Parathyroid adenoma (tissue), 2 donors: ENCODE results near the gene FAM72A.
A peak's percentile ranks its signal among the peaks of the same experiment; 100 is the strongest.
"Not testable (repeated sequence)": the region's sequence is repeated elsewhere in the genome, so short reads cannot be mapped to it uniquely, and the experiment has no call there.

Experiments used
- H2AFZ ChIP-seq: fragments of 300-600 bp; sonication (generic); one replicate; pipeline ENCODE4 v1.7.0; 2017; ENCODE audit warnings: antibody characterized with exemption, mild to moderate bottlenecking
- H3K27ac ChIP-seq: fragments of 300-600 bp; sonication (generic); one replicate; pipeline ENCODE4 v1.7.0; 2017
- H3K27me3 ChIP-seq: fragments of 300-600 bp; sonication (generic); one replicate; pipeline ENCODE4 v1.7.0; 2017; ENCODE audit warnings: low read length; ENCODE audit not compliant: control insufficient read depth, insufficient read depth
- H3K36me3 ChIP-seq: fragments of 300-600 bp; sonication (generic); one replicate; pipeline ENCODE4 v1.7.0; 2017; ENCODE audit warnings: low read length; ENCODE audit not compliant: control insufficient read depth, insufficient read depth
- H3K4me1 ChIP-seq: fragments of 300-600 bp; sonication (generic); one replicate; pipeline ENCODE4 v1.7.0; 2017; ENCODE audit warnings: control low read depth
- H3K4me2 ChIP-seq: fragments of 300-600 bp; sonication (generic); one replicate; pipeline ENCODE4 v1.7.0; 2017; ENCODE audit warnings: low read length
- H3K4me3 ChIP-seq: fragments of 300-600 bp; sonication (generic); one replicate; pipeline ENCODE4 v1.7.0; 2017; ENCODE audit warnings: low read depth, low read length
- H3K79me2 ChIP-seq: fragments of 300-600 bp; sonication (generic); one replicate; pipeline ENCODE4 v1.7.0; 2017; ENCODE audit warnings: control low read depth
- H3K9ac ChIP-seq: fragments of 300-600 bp; sonication (generic); one replicate; pipeline ENCODE4 v1.7.0; 2017; ENCODE audit warnings: mild to moderate bottlenecking
- H3K9me3 ChIP-seq: fragments of 300-600 bp; sonication (generic); one replicate; pipeline ENCODE4 v1.7.0; 2017; ENCODE audit warnings: low read length; ENCODE audit not compliant: control insufficient read depth
- donor health status: primary hyperparathyroidism.

Gene FAM72A

DNA sequence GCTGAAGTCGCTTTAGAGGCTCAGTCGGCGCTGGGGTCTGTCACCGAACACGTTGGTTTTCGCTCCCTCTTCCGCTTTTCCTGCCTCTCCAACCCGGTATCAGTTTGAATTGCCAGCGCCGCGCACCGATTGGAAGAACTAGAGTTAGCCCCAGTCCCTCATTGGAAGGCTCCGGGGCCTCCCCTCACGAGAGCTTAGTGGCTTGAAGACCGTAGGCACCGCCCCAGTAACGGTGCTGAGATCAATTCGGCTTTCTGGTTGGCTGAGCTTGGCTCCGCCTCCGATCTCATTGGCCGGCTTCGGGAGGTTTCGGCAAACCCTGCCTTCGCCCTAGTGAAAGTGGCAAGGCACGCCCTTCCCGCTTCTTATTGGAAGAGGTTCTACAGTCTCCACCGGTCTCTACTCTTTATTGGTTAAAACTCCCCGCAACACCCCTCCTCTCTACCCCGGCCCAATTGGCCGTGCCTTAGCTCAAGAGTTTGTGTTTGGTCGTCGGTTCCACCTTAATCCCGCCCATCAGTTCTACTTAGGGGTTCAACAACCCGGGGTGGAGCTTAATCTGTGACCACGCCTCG lies at the start of gene FAM72A:
FAM72A (minus strand) TSS at position 51 of the 575 bp plus-strand sequence. CDS start 814 bp downstream, outside the sequence.
- H3K9me3 ChIP-seq, H3K9ac ChIP-seq, H3K27me3 ChIP-seq, H3K4me1 ChIP-seq, H3K36me3 ChIP-seq, H3K4me2 ChIP-seq, H3K79me2 ChIP-seq: not testable (repeated sequence)
- H3K27ac ChIP-seq = peak within 1 kb of the TSS; percentile 77
- peak within 1 kb of the TSS; percentile 66 for H2AFZ ChIP-seq
- H3K4me3 ChIP-seq = peak within 1 kb of the TSS; percentile 44

DNA sequence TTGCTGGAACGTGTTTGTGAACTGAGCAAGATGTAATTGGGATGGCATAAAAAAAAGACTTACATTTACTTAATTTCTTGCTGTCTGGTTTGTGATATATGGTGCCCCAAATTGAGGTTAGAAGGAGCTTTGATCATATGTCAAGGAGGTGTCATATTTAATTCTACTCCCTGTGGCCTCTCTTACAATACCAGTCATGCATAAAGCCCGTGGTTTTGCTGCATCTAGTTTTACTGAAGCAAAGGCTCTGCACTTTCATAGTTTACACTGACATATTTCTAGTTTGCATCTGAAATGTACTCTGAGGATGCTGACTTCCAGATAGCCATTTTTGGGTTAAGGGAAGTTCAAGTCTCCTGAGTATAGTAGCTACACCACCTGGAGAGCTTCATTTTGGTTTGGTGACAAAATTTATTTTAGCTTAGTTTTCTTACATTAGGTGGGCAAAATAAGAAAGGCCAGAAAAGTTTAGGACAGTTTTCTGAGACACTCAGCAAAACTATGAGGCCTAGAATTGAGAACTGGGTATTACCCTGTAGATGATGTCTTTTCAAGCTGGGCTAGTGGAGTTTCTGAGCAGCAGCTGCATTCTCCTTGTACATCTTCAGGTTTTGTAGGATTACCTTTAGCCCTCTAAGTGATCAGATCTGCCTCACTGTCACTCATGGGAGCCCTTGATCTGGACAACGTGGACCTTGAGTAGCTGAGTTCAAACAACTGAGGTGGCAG lies 48.5 kb upstream of the FAM72A start:
- H3K9me3 ChIP-seq, H3K4me2 ChIP-seq, H3K27ac ChIP-seq, H3K79me2 ChIP-seq, H3K9ac ChIP-seq, H3K4me3 ChIP-seq, H3K4me1 ChIP-seq, H3K36me3 ChIP-seq, H2AFZ ChIP-seq, H3K27me3 ChIP-seq: not testable (repeated sequence)

- H3K4me3 ChIP-seq, H3K27me3 ChIP-seq, H3K9me3 ChIP-seq, H3K79me2 ChIP-seq, H2AFZ ChIP-seq, H3K27ac ChIP-seq, H3K36me3 ChIP-seq, H3K9ac ChIP-seq, H3K4me1 ChIP-seq, H3K4me2 ChIP-seq: not testable (repeated sequence)
Measured at GRCh38 chr1:206246129-206246886, 43.7 kb upstream of the FAM72A start.

DNA sequence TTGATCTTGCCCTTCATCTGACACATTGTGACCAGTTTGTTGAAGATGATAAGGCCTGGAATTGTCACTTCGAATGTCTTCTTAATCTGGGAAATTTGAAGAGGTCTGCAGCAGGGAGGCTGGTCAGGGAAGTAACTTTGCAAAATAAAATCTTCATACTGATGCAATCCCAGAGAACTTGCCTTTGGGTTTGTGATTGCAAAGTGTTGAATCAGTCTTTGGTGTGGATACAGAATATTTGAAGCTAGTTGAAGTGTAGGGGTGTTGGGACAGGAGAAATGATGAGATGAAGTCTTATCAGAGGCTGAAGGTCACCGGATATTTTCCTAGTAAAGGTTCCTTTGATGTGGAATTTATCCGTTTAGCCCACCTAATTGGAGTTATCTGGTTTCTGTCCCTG lies 42.8 kb upstream of the FAM72A start:
- H3K27ac ChIP-seq, H3K27me3 ChIP-seq, H3K36me3 ChIP-seq, H2AFZ ChIP-seq, H3K4me1 ChIP-seq, H3K4me2 ChIP-seq, H3K79me2 ChIP-seq, H3K9ac ChIP-seq, H3K9me3 ChIP-seq, H3K4me3 ChIP-seq: not testable (repeated sequence)

DNA sequence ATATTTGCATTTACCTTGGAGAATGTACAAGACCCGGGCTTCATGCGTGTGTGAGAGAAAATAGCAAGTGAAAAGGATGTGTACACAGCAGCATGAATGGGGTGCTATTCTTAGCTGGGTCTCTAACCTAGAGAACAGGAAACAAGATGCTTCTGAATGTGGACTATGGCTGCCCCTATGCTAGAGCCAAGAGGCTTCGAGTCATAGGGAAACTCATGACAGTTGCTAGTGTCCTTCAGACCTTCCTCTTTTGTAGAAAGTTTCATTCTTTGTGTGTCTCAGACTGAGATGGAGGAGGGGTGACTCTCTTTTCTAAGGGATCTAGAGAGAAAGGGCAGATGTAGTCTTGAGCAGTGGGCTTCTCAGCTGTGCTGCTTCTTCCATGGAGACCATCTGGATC lies 40.7 kb upstream of the FAM72A start:
- not testable (repeated sequence) for H3K9ac ChIP-seq, H2AFZ ChIP-seq, H3K27ac ChIP-seq, H3K4me1 ChIP-seq, H3K4me3 ChIP-seq, H3K36me3 ChIP-seq, H3K9me3 ChIP-seq, H3K79me2 ChIP-seq, H3K27me3 ChIP-seq, H3K4me2 ChIP-seq

- not testable (repeated sequence) for H3K27me3 ChIP-seq, H3K36me3 ChIP-seq, H3K4me1 ChIP-seq, H3K4me3 ChIP-seq, H3K9ac ChIP-seq, H3K9me3 ChIP-seq, H2AFZ ChIP-seq, H3K27ac ChIP-seq, H3K4me2 ChIP-seq, H3K79me2 ChIP-seq
Measured at GRCh38 chr1:206240288-206240687, 37.6 kb upstream of the FAM72A start.

- H2AFZ ChIP-seq, H3K4me2 ChIP-seq, H3K27me3 ChIP-seq, H3K4me3 ChIP-seq, H3K27ac ChIP-seq, H3K4me1 ChIP-seq, H3K36me3 ChIP-seq, H3K9me3 ChIP-seq, H3K9ac ChIP-seq, H3K79me2 ChIP-seq: not testable (repeated sequence)
Measured at GRCh38 chr1:206235190-206235589, 32.6 kb upstream of the FAM72A start.

DNA sequence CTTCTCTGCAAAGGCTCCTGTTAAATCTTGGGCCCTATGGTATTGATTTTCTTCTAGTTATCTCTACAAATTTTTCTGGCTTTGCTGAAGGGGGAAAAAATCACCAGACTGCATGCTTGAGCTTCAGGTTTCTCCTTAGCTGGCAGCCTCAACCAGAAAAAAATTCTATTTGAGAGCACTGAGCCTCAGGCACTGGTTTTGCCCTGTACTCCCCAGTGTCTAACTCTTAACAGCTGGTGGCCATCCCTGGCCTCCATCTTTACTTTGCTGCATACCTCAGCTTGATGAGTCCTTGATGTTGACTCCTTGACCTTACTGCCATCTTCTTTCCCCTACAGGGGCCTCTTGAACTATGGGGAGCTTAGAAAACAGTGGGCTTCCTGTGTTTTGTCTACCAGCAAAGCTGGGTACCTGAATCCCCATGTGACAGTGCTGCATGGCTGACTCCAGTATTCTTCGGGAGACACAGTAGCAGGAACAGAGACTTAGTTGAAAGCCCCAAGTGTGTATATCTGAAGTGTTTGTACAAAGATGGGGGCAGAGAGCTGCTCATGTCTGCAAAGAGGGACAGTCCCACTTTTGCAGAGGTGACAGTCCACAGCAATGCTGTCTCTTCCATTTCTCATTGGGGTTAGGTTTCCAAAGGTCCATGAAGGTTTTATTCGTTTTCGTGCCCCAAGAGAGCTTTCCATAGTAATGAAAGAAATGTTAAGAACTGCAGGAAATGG lies 31.7 kb upstream of the FAM72A start:
- not testable (repeated sequence) for H3K36me3 ChIP-seq, H2AFZ ChIP-seq, H3K4me3 ChIP-seq, H3K4me1 ChIP-seq, H3K9ac ChIP-seq, H3K9me3 ChIP-seq, H3K27me3 ChIP-seq, H3K79me2 ChIP-seq, H3K4me2 ChIP-seq, H3K27ac ChIP-seq

GRCh38 chr1:206232970-206233645 lies 30.5 kb upstream of the FAM72A start:
- H3K9me3 ChIP-seq, H2AFZ ChIP-seq, H3K4me1 ChIP-seq, H3K27ac ChIP-seq, H3K36me3 ChIP-seq, H3K79me2 ChIP-seq, H3K4me3 ChIP-seq, H3K9ac ChIP-seq, H3K27me3 ChIP-seq, H3K4me2 ChIP-seq: not testable (repeated sequence)

GRCh38 chr1:206231989-206232388 lies 29.4 kb upstream of the FAM72A start:
- not testable (repeated sequence) for H3K4me3 ChIP-seq, H3K27me3 ChIP-seq, H3K9me3 ChIP-seq, H3K9ac ChIP-seq, H3K27ac ChIP-seq, H3K4me1 ChIP-seq, H3K79me2 ChIP-seq, H3K4me2 ChIP-seq, H2AFZ ChIP-seq, H3K36me3 ChIP-seq
